GM23338 (cell line): Measurements from ENCODE around the gene ERC1. TPM values are rescaled to one million over a fixed set of nuclear protein-coding genes. Genes with fewer than 3 reads are reported as not detected.

Source experiments
- ATAC-seq: fragments of 200-7000 bp; cut with Tn5 transposase; 3 replicates; pipeline ENCODE4 v1.9.1; 2020
- DNase-seq: peaks from one replicate; pipeline ENCODE4 v3.0.0-alpha.2; 2015; ENCODE audit warnings: low spot score
- H2AFZ ChIP-seq: fragments of 200-600 bp; sonication (generic); 2 replicates; pipeline ENCODE4 v1.8.0; 2016; ENCODE audit warnings: antibody characterized with exemption, mild to moderate bottlenecking, moderate library complexity
- H3F3A ChIP-seq: fragments of 200-600 bp; sonication (generic); replicated peaks from 2 replicates; pipeline ENCODE4 v1.8.0; 2017; ENCODE audit warnings: antibody characterized with exemption, mixed run types, low read depth
- H3K27ac ChIP-seq: fragments of 200-600 bp; sonication (generic); 2 replicates; pipeline ENCODE4 v1.6.1; 2016; ENCODE audit warnings: low read depth
- H3K27me3 ChIP-seq: fragments of 200-600 bp; sonication (generic); 2 replicates; pipeline ENCODE4 v1.8.0; 2016; ENCODE audit warnings: mild to moderate bottlenecking, mixed run types, moderate library complexity; ENCODE audit not compliant: insufficient read depth
- H3K36me3 ChIP-seq: fragments of 200-600 bp; sonication (generic); 2 replicates; pipeline ENCODE4 v1.8.0; 2016; ENCODE audit warnings: mild to moderate bottlenecking; ENCODE audit not compliant: insufficient read depth
- H3K4me1 ChIP-seq: fragments of 200-600 bp; sonication (generic); 2 replicates; pipeline ENCODE4 v1.8.0; 2016; ENCODE audit warnings: mild to moderate bottlenecking, moderate library complexity; ENCODE audit not compliant: insufficient read depth
- H3K4me2 ChIP-seq: fragments of 200-600 bp; sonication (generic); 2 replicates; pipeline ENCODE4 v1.7.1; 2017; ENCODE audit warnings: mixed run types
- H3K4me3 ChIP-seq: fragments of 200-600 bp; sonication (generic); 2 replicates; pipeline ENCODE4 v1.6.1; 2016; ENCODE audit warnings: mixed run types
- H3K79me2 ChIP-seq: fragments of 200-600 bp; sonication (generic); replicated peaks from 2 replicates; pipeline ENCODE4 v1.8.0; 2017; ENCODE audit warnings: mild to moderate bottlenecking; ENCODE audit not compliant: insufficient read depth
- H3K9me2 ChIP-seq: fragments of 200-600 bp; sonication (generic); 2 replicates; pipeline ENCODE4 v1.8.0; 2017; ENCODE audit not compliant: insufficient read depth
- H4K20me1 ChIP-seq: fragments of 200-600 bp; sonication (generic); replicated peaks from 2 replicates; pipeline ENCODE4 v1.8.0; 2017; ENCODE audit warnings: mild to moderate bottlenecking; ENCODE audit not compliant: insufficient read depth
- H3K27ac Mint-ChIP-seq: 2 replicates; pipeline ENCODE4 v1.8.0; 2020; ENCODE audit warnings: inconsistent platforms, mild to moderate bottlenecking, moderate library complexity, mixed read lengths
- H3K27me3 Mint-ChIP-seq: 3 replicates; pipeline ENCODE4 v1.8.0; 2022; ENCODE audit warnings: low read depth, mild to moderate bottlenecking, moderate library complexity, mixed read lengths, inconsistent platforms; ENCODE audit not compliant: insufficient read depth, poor library complexity
- H3K36me3 Mint-ChIP-seq: 3 replicates; pipeline ENCODE4 v1.8.0; 2021; ENCODE audit warnings: low read depth, mild to moderate bottlenecking, inconsistent platforms, moderate library complexity, mixed read lengths
- H3K4me1 Mint-ChIP-seq: 3 replicates; pipeline ENCODE4 v1.8.0; 2020; ENCODE audit warnings: mild to moderate bottlenecking, inconsistent platforms, mixed read lengths
- H3K4me3 Mint-ChIP-seq: 3 replicates; pipeline ENCODE4 v1.8.0; 2021; ENCODE audit warnings: moderate library complexity, mild to moderate bottlenecking, inconsistent platforms, mixed read lengths
- H3K9me3 Mint-ChIP-seq: 3 replicates; pipeline ENCODE4 v1.8.0; 2020; ENCODE audit warnings: moderate library complexity, mild to moderate bottlenecking, inconsistent platforms, mixed read lengths
- ETS1 ChIP-seq: IDR thresholded peaks from 2 replicates; pipeline ENCODE4 v1.6.1; 2016; ENCODE audit warnings: antibody characterized with exemption
- JUNB ChIP-seq: IDR thresholded peaks from one replicate; pipeline ENCODE4 v1.6.1; 2016; ENCODE audit warnings: antibody characterized with exemption; ENCODE audit not compliant: unreplicated experiment
- POLR2AphosphoS5 ChIP-seq: IDR thresholded peaks from 2 replicates; pipeline ENCODE4 v1.6.1; 2016; ENCODE audit warnings: antibody characterized with exemption, low read depth
- STAT1 ChIP-seq: IDR thresholded peaks from one replicate; pipeline ENCODE4 v1.6.1; 2016; ENCODE audit warnings: antibody characterized with exemption; ENCODE audit not compliant: unreplicated experiment
- ZNF114 ChIP-seq: fragments of 250-450 bp; sonication (Bioruptor Pico); IDR thresholded peaks from 2 replicates; pipeline ENCODE4 v1.5.0; 2020; ENCODE audit warnings: mild to moderate bottlenecking, moderate library complexity
- ZNF462 ChIP-seq: fragments of 250-450 bp; sonication (Bioruptor Pico); IDR thresholded peaks from 2 replicates; pipeline ENCODE4 v1.5.0; 2020; ENCODE audit warnings: mild to moderate bottlenecking, moderate library complexity
- polyA plus RNA-seq: library from polyadenylated mRNA; unstranded; fragments of >200 nt; fragmentation: Nextera tagmentation; extraction: Ambion mirVana; gene quantifications from 2 replicates; pipeline ENCODE4 v1.2.1, GENCODE V29; 2016
- total RNA-seq: library from RNA; depleted of rRNA; stranded (reverse); fragments of >200 nt; shearing (Covaris generic); gene quantifications from 2 replicates; pipeline ENCODE4 v1.2.3, GENCODE V29; 2014

Gene ERC1
- total and polyA plus RNA-seq, 2 experiments from 2014 or later, result 28.1 to 35.3 TPM

GRCh38 chr12:1504304-1504894 lies 513.4 kb downstream of the ERC1 start (continued):
- no peak for TF ChIP-seq ZNF462 (CRISPR knock-in tag)
- no peak for TF ChIP-seq STAT1
- no peak for TF ChIP-seq ETS1
- TF ChIP-seq POLR2AphosphoS5, result no peak
- TF ChIP-seq ZNF114, result no peak

GRCh38 chr12:1504895-1505311 lies 513.9 kb downstream of the ERC1 start:
- Histone ChIP-seq H4K20me1 (no peaks in the 10 kb centered on the region), H3K27ac (no peak overlapping the region), H3F3A (no peaks in the 10 kb centered on the region), H3K4me1 (no peaks in the 10 kb centered on the region), H3K79me2 (no peaks in the 10 kb centered on the region), H3K9me2 (no peaks in the 10 kb centered on the region), H3K27me3 (no peaks in the 10 kb centered on the region), H3K4me3 (no peak overlapping the region), H2AFZ (no peak overlapping the region), H3K4me2 (no peak overlapping the region), H3K36me3 (no peaks in the 10 kb centered on the region)
- peaks cover 6% of the 10 kb centered on the region for H3K27me3 Mint-ChIP-seq
- H3K9me3 Mint-ChIP-seq, result no peaks in the 10 kb centered on the region; the same call in 2 of the 3 replicates
- no peaks in the 10 kb centered on the region; the same call in 2 of the 3 replicates for H3K36me3 Mint-ChIP-seq
- no peak overlapping the region for H3K4me3 Mint-ChIP-seq
- no peak overlapping the region for H3K27ac Mint-ChIP-seq
- ATAC-seq (no peak), DNase-seq (no peak)
- no peaks in the 10 kb centered on the region for H3K4me1 Mint-ChIP-seq
- no peak for TF ChIP-seq JUNB
- TF ChIP-seq ZNF462 (CRISPR knock-in tag), result no peak
- no peak for TF ChIP-seq POLR2AphosphoS5
